ENCODE results near the gene SMIM38. TPM values are rescaled to one million over a fixed set of nuclear protein-coding genes. Genes with fewer than 3 reads are reported as not detected.

SMIM38 gene
- total RNA-seq, 1 donor from 2014 or later: 0.65 TPM

DNA sequence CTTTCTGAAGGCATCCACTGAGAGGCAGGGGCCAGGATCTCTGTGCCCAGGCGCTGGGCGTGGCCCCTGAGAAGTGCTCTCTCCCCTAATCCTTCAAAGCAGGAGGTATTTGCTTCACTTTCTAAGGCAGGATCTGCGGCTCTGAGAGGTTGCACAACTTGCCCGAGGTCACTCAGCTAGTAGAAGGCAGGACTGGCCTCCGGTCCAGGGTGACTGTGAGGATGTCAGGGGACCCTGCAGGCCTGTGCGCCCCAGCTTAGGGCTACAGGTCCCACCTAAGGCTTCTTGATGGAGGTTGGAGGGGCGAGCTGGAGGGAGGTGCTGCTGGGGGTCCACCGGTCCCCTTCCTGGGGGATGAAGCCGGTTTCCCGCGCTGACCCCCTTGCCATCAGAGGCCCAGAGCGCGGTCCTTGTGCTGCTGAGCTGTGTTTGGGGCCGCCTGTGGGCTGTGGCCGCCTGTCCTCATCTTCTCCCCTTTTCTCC is 979 bp downstream of the SMIM38 start:
- no peaks in the 10 kb centered on the region for H3K36me3 Mint-ChIP-seq (ENCODE audit: insufficient read depth)
- TF ChIP-seq, protein P1, sequence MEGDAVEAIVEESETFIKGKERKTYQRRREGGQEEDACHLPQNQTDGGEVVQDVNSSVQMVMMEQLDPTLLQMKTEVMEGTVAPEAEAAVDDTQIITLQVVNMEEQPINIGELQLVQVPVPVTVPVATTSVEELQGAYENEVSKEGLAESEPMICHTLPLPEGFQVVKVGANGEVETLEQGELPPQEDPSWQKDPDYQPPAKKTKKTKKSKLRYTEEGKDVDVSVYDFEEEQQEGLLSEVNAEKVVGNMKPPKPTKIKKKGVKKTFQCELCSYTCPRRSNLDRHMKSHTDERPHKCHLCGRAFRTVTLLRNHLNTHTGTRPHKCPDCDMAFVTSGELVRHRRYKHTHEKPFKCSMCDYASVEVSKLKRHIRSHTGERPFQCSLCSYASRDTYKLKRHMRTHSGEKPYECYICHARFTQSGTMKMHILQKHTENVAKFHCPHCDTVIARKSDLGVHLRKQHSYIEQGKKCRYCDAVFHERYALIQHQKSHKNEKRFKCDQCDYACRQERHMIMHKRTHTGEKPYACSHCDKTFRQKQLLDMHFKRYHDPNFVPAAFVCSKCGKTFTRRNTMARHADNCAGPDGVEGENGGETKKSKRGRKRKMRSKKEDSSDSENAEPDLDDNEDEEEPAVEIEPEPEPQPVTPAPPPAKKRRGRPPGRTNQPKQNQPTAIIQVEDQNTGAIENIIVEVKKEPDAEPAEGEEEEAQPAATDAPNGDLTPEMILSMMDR (IDR thresholded peaks at IDR 0.05; ENCODE audit: unreplicated experiment): no peak
- H3K4me1 Mint-ChIP-seq (ENCODE audit: low read depth): peaks cover 20% of the 10 kb centered on the region
- no peak for DNase-seq (ENCODE audit: low spot score, unreplicated experiment)
- H3K27ac Mint-ChIP-seq: no peak overlapping the region
- no peaks in the 10 kb centered on the region for H3K9me3 Mint-ChIP-seq (ENCODE audit: low read depth)
- H3K27me3 Mint-ChIP-seq: peaks cover 8% of the 10 kb centered on the region
- no peak overlapping the region for H3K4me3 Mint-ChIP-seq (ENCODE audit: low read depth)

DNA sequence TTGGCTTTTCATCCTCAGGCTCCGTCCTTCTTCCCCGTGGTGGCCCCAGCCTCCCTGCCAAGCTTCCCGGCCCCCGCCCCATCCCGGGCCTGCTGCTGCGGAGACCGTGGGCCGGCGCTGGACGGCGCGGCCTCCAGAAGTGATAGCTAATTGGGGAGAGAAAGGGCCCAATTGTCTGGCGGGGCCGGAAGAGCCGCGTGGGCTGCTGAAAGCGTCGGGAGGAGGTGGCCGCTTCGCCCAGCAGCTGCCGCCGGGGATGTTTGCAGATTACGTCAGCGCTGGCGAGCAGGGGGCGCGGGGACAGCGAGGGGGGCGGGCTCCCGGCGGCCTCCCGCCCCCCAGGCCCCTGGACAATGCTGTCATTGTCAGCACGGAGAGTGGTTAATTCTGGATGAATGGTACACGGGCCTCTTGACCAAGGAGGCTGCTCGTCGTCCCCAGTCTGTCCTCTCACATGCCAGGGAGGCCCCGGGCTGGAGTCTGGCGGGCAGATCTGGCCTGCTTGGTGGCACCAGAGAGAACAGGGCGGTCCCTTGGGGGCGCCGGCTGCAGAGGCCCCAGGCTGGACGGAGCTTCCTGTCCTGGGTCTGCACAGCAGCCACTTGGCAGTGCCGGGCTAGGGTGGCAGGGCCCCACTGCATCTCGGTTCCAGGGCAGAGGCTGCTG is 1.6 kb downstream of the SMIM38 start:
- Mint-ChIP-seq H3K4me3 (ENCODE audit: low read depth) (no peak overlapping the region), H3K4me1 (ENCODE audit: low read depth) (peaks cover 15% of the 10 kb centered on the region), H3K27me3 (peaks cover 8% of the 10 kb centered on the region), H3K9me3 (ENCODE audit: low read depth) (no peaks in the 10 kb centered on the region), H3K36me3 (ENCODE audit: insufficient read depth) (no peaks in the 10 kb centered on the region), H3K27ac (peak overlapping the region; percentile 89)
- TF ChIP-seq, protein P1 (IDR thresholded peaks at IDR 0.05; ENCODE audit: unreplicated experiment): no peak
- DNase-seq (ENCODE audit: low spot score, unreplicated experiment): peak; percentile 17

DNA sequence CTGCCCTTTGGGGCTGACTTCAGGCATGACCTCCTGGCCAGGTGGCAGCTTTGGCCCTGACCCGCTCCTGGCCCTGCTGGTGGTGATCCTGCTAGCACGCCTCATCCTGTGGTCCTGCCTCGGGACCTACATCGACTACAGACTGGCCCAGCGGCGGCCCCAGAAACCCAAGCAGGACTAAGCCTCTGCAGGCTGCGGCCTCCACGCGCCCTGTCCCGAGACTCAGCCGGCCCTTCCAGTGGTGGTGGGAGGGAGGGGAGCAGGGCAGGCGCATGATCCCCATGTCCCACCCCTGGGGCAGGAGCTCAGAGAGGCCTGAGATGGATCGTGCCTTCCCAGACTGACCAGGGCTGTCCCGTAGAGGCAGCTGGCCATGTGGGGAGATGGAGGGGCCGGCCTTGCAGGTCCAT is 2.1 kb downstream of the SMIM38 start:
- H3K27me3 Mint-ChIP-seq: peaks cover 8% of the 10 kb centered on the region
- DNase-seq (ENCODE audit: low spot score, unreplicated experiment): no peak
- TF ChIP-seq, protein P1 (IDR thresholded peaks at IDR 0.05; ENCODE audit: unreplicated experiment): no peak
- no peak overlapping the region for H3K4me3 Mint-ChIP-seq (ENCODE audit: low read depth)
- H3K27ac Mint-ChIP-seq: no peak overlapping the region
- H3K9me3 Mint-ChIP-seq (ENCODE audit: low read depth): peaks cover 2% of the 10 kb centered on the region
- H3K36me3 Mint-ChIP-seq (ENCODE audit: insufficient read depth): no peaks in the 10 kb centered on the region
- H3K4me1 Mint-ChIP-seq (ENCODE audit: low read depth): peaks cover 13% of the 10 kb centered on the region

DNA sequence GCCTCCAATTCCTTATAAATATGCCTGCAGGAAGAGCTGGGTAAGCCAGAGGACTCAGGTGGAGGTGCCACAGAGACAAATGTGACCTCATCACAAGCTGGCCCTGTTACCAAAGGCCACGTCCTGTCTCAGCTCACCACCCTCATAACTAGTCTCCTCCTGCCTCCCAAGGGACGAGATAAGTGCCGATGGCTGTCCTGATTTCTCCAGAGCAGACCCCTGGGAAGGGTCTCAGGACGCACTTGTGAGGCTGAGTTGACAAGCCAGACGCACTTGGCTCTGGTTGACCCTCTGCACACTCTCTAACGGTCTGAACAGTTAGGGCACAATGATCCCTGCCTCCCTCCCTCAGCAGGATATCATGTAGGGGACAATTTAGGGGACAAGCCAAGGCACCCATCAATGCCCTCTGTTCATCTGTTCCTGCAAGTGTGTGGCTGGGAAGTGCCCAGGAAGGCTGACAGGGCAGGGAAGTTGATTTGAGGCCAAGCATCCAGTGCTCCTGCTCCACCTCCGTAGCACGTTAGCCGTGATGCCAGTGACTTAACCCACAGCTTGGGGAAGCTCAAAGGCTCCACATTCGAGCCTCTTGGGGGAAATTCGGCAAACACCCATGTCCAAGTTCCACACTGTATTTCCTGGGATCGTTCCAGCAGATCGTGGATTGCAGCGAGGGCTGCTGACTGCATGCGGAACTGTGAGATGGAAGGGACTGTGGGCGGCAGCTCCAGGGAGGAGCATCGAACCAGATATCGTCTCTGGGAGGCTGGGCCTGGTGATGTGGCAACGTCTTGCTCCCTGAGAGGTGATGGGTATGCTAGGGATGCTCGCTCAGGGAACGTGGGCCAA is 2.8 kb downstream of the SMIM38 start:
- Mint-ChIP-seq H3K27me3 (peaks cover 3% of the 10 kb centered on the region), H3K4me1 (ENCODE audit: low read depth) (peaks cover 6% of the 10 kb centered on the region), H3K36me3 (ENCODE audit: insufficient read depth) (no peaks in the 10 kb centered on the region), H3K4me3 (ENCODE audit: low read depth) (no peak overlapping the region), H3K27ac (no peak overlapping the region), H3K9me3 (ENCODE audit: low read depth) (peaks cover 7% of the 10 kb centered on the region)
- DNase-seq (ENCODE audit: low spot score, unreplicated experiment): no peak
- TF ChIP-seq, protein P1 (IDR thresholded peaks at IDR 0.05; ENCODE audit: unreplicated experiment): no peak

DNA sequence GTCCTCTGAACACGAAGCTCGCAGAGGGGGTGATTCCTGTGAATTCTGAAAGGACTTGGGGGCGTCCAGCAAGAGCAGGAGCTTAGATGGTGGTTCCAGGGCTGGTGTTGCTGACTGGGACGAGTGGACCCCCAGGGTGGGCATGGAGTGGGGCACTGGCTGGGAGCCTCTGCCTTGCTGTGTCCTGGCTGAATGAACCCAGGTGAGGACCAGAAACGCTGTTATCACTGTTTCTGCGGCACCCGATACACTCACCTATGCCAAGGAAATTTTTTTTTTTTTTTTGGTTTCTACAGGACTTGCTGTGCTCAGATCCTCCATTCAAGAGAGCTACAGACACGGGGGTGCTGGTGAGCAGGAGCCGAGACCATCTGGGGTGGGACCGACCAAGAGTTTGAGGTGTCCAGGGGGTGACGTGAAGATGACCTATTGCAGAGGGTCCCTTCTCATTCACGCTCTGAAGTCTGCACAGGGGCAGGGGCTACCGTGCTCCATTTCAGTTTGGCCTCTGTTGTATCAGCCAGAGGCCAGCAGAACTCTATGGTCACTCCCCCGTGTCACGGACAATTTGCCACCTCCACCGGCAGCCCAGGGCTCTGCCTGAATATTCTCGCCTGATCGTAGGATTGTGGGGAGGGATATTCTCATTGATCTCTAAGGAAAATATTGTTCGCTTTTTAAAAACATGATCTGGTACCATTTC is 3.6 kb downstream of the SMIM38 start:
- Mint-ChIP-seq H3K27me3 (peaks cover 3% of the 10 kb centered on the region), H3K36me3 (ENCODE audit: insufficient read depth) (no peaks in the 10 kb centered on the region), H3K4me3 (ENCODE audit: low read depth) (no peak overlapping the region), H3K9me3 (ENCODE audit: low read depth) (peaks cover 12% of the 10 kb centered on the region), H3K4me1 (ENCODE audit: low read depth) (peaks cover 5% of the 10 kb centered on the region), H3K27ac (peak overlapping the region; percentile 24)
- TF ChIP-seq, protein P1 (IDR thresholded peaks at IDR 0.05; ENCODE audit: unreplicated experiment): no peak
- no peak for DNase-seq (ENCODE audit: low spot score, unreplicated experiment)

Data from progenitor cell of endocrine pancreas (in vitro differentiated cells).